IMR-90 (cell line): ENCODE results near the gene CDIP1. TPM values are rescaled to one million over a fixed set of nuclear protein-coding genes. Genes with fewer than 3 reads are reported as not detected.

Source experiments
- ATAC-seq: fragments of 200-7000 bp; cut with Tn5 transposase; 2 replicates; pipeline ENCODE4 v1.9.1; 2020; ENCODE audit warnings: low read depth, mild to moderate bottlenecking, moderate library complexity
- BruUV-seq: library from RNA; stranded (reverse); fragments of 400-500 nt; replicated peaks from 2 replicates; lab custom pipeline; 2021; lab: Mats Ljungman, UMichigan
- CTCF ChIA-PET: fragments of 300-600 bp; formaldehyde crosslinking; extraction: SDS; loops from one replicate; lab custom pipeline; 2021; ENCODE audit warnings: antibody characterized with exemption; lab: Yijun Ruan, JAX
- POLR2A ChIA-PET: fragments of 300-600 bp; sonication (Branson Sonifier 250); formaldehyde crosslinking; loops from one replicate; lab custom pipeline; 2022; ENCODE audit warnings: antibody characterized with exemption; ENCODE audit not compliant: unreplicated experiment; lab: Charles Lee
- DNase-seq: peaks from one replicate; pipeline ENCODE4 v3.0.0; 2013
- H2AFZ ChIP-seq: replicated peaks from 2 replicates; pipeline ENCODE3; 2013; ENCODE audit warnings: low read length, mild to moderate bottlenecking; ENCODE audit not compliant: poor library complexity
- H2AK5ac ChIP-seq: 2 replicates; pipeline ENCODE4 v1.6.1; 2013; ENCODE audit warnings: low read depth, low read length, inconsistent platforms
- H2AK9ac ChIP-seq: replicated peaks from 2 replicates; pipeline ENCODE3; 2013; ENCODE audit warnings: mild to moderate bottlenecking, low read depth, low read length, moderate library complexity; ENCODE audit not compliant: poor library complexity
- H2BK120ac ChIP-seq: 2 replicates; pipeline ENCODE4 v1.6.1; 2013; ENCODE audit warnings: low read depth, low read length, inconsistent platforms
- H2BK15ac ChIP-seq: 3 replicates; pipeline ENCODE4 v1.6.1; 2013; ENCODE audit warnings: low read depth, low read length, inconsistent platforms
- H2BK20ac ChIP-seq: 2 replicates; pipeline ENCODE4 v1.6.1; 2013; ENCODE audit warnings: low read depth, mild to moderate bottlenecking, inconsistent platforms, low read length, moderate library complexity
- H2BK5ac ChIP-seq: 2 replicates; pipeline ENCODE4 v1.6.1; 2013; ENCODE audit warnings: mild to moderate bottlenecking, low read depth, low read length, inconsistent platforms; ENCODE audit not compliant: poor library complexity, severe bottlenecking
- H3K14ac ChIP-seq: replicated peaks from 2 replicates; pipeline ENCODE4 v1.6.1; 2013; ENCODE audit warnings: low read depth, low read length, inconsistent platforms
- H3K18ac ChIP-seq: 2 replicates; pipeline ENCODE4 v1.6.1; 2013; ENCODE audit warnings: low read depth, low read length, control low read depth
- H3K23ac ChIP-seq: 2 replicates; pipeline ENCODE4 v1.6.1; 2013; ENCODE audit warnings: low read depth, low read length, inconsistent platforms
- H3K27ac ChIP-seq: 2 replicates; pipeline ENCODE4 v1.5.1; 2013; ENCODE audit warnings: mild to moderate bottlenecking, control low read depth, low read length; ENCODE audit not compliant: insufficient read depth
- H3K27me3 ChIP-seq: 2 replicates; pipeline ENCODE4 v1.6.1; 2013; ENCODE audit warnings: low read length; ENCODE audit not compliant: control insufficient read depth, insufficient read depth
- H3K36me3 ChIP-seq: 2 replicates; pipeline ENCODE4 v1.6.1; 2013; ENCODE audit warnings: low read length, mixed read lengths; ENCODE audit not compliant: control insufficient read depth, insufficient read depth
- H3K4ac ChIP-seq: 2 replicates; pipeline ENCODE4 v1.6.1; 2013; ENCODE audit warnings: low read depth, low read length, inconsistent platforms
- H3K4me1 ChIP-seq: 2 replicates; pipeline ENCODE4 v1.6.1; 2013; ENCODE audit warnings: low read length, mixed read lengths; ENCODE audit not compliant: control insufficient read depth, insufficient read depth
- H3K4me2 ChIP-seq: 2 replicates; pipeline ENCODE4 v1.6.1; 2013; ENCODE audit warnings: low read depth, mild to moderate bottlenecking, control low read depth, low read length, moderate library complexity
- H3K4me3 ChIP-seq: 2 replicates; pipeline ENCODE4 v1.5.1; 2013; ENCODE audit warnings: low read depth, mild to moderate bottlenecking, control low read depth, low read length, moderate library complexity; ENCODE audit not compliant: insufficient read depth
- H3K56ac ChIP-seq: 2 replicates; pipeline ENCODE4 v1.6.1; 2013; ENCODE audit warnings: low read length, inconsistent platforms; ENCODE audit not compliant: insufficient read depth; ENCODE audit errors: extremely low read depth
- H3K79me1 ChIP-seq, 2 experiments: 2 replicates each; pipeline ENCODE4 v1.6.1; 2013; ENCODE audit warnings: low read length in 2 of 2, inconsistent platforms in 1 of 2, low read depth in 1 of 2
- H3K9ac ChIP-seq: 2 replicates; pipeline ENCODE4 v1.6.1; 2013; ENCODE audit warnings: low read depth, low read length, control low read depth
- H3K9me1 ChIP-seq: 2 replicates; pipeline ENCODE4 v1.6.1; 2013; ENCODE audit warnings: low read length, inconsistent platforms; ENCODE audit not compliant: insufficient read depth
- H3K9me3 ChIP-seq: 2 replicates; pipeline ENCODE4 v1.6.1; 2013; ENCODE audit warnings: low read length; ENCODE audit not compliant: control insufficient read depth, insufficient read depth
- H4K20me1 ChIP-seq: 2 replicates; pipeline ENCODE4 v1.6.1; 2013; ENCODE audit warnings: low read length, inconsistent platforms; ENCODE audit not compliant: insufficient read depth
- H4K5ac ChIP-seq: 2 replicates; pipeline ENCODE4 v1.6.1; 2013; ENCODE audit warnings: mild to moderate bottlenecking, low read depth, low read length, control low read depth
- H4K8ac ChIP-seq, 2 experiments: 2 replicates each; pipeline ENCODE4 v1.6.1; 2013; ENCODE audit warnings: low read depth in 2 of 2, low read length in 2 of 2, control low read depth in 1 of 2, inconsistent platforms in 1 of 2
- H4K91ac ChIP-seq: 2 replicates; pipeline ENCODE4 v1.6.1; 2013; ENCODE audit warnings: low read depth, low read length, inconsistent platforms; ENCODE audit not compliant: insufficient read depth
- BHLHE40 ChIP-seq: fragments of 150-350 bp; IDR thresholded peaks from 2 replicates; pipeline ENCODE4 v1.6.1; 2016; ENCODE audit warnings: mild to moderate bottlenecking, low read depth, low read length
- FOS ChIP-seq: fragments of 150-350 bp; IDR thresholded peaks from 2 replicates; pipeline ENCODE4 v1.6.1; 2016; ENCODE audit warnings: low read depth, low read length
- MXI1 ChIP-seq: IDR thresholded peaks from 2 replicates; pipeline ENCODE4 v1.6.1; 2012; ENCODE audit warnings: low read depth, mild to moderate bottlenecking, low read length, moderate library complexity, borderline replicate concordance
- NFE2L2 ChIP-seq: fragments of 150-350 bp; IDR thresholded peaks from 2 replicates; pipeline ENCODE4 v1.6.1; 2016; ENCODE audit warnings: low read depth, mild to moderate bottlenecking, low read length
- RAD21 ChIP-seq: IDR thresholded peaks from 2 replicates; pipeline ENCODE4 v1.6.1; 2012; ENCODE audit warnings: low read length, improper control_type of control experiment
- RFX5 ChIP-seq: IDR thresholded peaks from 2 replicates; pipeline ENCODE4 v1.8.0; 2012; ENCODE audit warnings: low read depth, mild to moderate bottlenecking, low read length, moderate library complexity
- SMC3 ChIP-seq: fragments of 150-350 bp; IDR thresholded peaks from 2 replicates; pipeline ENCODE4 v1.6.1; 2016; ENCODE audit warnings: low read depth, mild to moderate bottlenecking, antibody characterized with exemption, low read length, moderate library complexity
- WGBS, 2 experiments: methylation state at CpG; one replicate each; pipeline versions ENCODE4 v1.1.5 to v1.1.7; 2013; ENCODE audit warnings: missing lambda C conversion rate in 2 of 2; ENCODE audit not compliant: insufficient read length in 1 of 2; ENCODE audit errors: extremely low coverage in 2 of 2; 5-methylcytosine and 5-hydroxymethylcytosine counted together
- dilution Hi-C: fragments of 300-500 bp; cut with HindIII; formaldehyde crosslinking; loops from one replicate; pipeline ENCODE4 v1.14.3; 2018; ENCODE audit warnings: low sequenced_read_pairs; ENCODE audit not compliant: unreplicated experiment
- in situ Hi-C: fragments of 300-500 bp; cut with MboI; formaldehyde crosslinking; loops from 3 replicates; pipeline ENCODE4 v1.14.3; 2019; ENCODE audit warnings: low sequenced_read_pairs, inconsistent platforms, mixed read lengths
- intact Hi-C: fragments of 100-400 bp; cut with micrococcal nuclease; formaldehyde crosslinking; loops from 2 replicates; pipeline ENCODE4 v1.10.0; 2022
- polyA plus RNA-seq, 3 experiments: library from polyadenylated mRNA; depleted of rRNA; stranded (reverse); fragments of >200 nt; gene quantifications; 2 replicates each; pipeline ENCODE4 v1.2.3, GENCODE V29; 2012; ENCODE audit warnings: low replicate concordance in 1 of 3
- total RNA-seq: library from RNA; depleted of rRNA; stranded (reverse); fragments of >200 nt; gene quantifications from 2 replicates; pipeline ENCODE4 v1.2.3, GENCODE V29; 2012

Gene CDIP1
- total and polyA plus RNA-seq, 2 of the 4 experiments (the other 2 are of a cell fraction) = 4.8 to 14.6 TPM

- no peaks in the 10 kb centered on the region for H3K27me3 ChIP-seq
- no peak for ATAC-seq
- TF ChIP-seq NFE2L2 (no peak), RFX5 (no peak), MXI1 (no peak), BHLHE40 (no peak), FOS (no peak), SMC3 (no peak), RAD21 (no peak)
- peaks cover 7 to 37% of the 10 kb centered on the region in 2 experiments for H3K79me1 ChIP-seq
- H2AK9ac ChIP-seq = no peak overlapping the region
- no peak overlapping the region for H4K5ac ChIP-seq
- CTCF ChIA-PET = no interaction called here
- H3K9me3 ChIP-seq = no peaks in the 10 kb centered on the region
- no peak overlapping the region for H4K8ac ChIP-seq
- H4K20me1 ChIP-seq = peaks cover 7% of the 10 kb centered on the region
- H3K18ac ChIP-seq = no peak overlapping the region
- H3K4ac ChIP-seq = no peak overlapping the region
- H2BK15ac ChIP-seq = no peak overlapping the region
- POLR2A ChIA-PET = no interaction called here
- no peak overlapping the region for H3K14ac ChIP-seq
- H3K4me2 ChIP-seq = no peak overlapping the region
- 89% methylated on average over 6 of the region's 14 CpGs; no CpG with 5 or more reads in 1 of the 2 experiments for WGBS, 2 experiments
- H2BK20ac ChIP-seq = no peak overlapping the region
- H4K91ac ChIP-seq = no peak overlapping the region
- no peak overlapping the region for H3K27ac ChIP-seq
- no peak overlapping the region for H3K4me3 ChIP-seq
- peaks cover 65% of the 10 kb centered on the region for H3K36me3 ChIP-seq
- no peak overlapping the region for H2BK5ac ChIP-seq
- no peak for DNase-seq
- H3K4me1 ChIP-seq = no peaks in the 10 kb centered on the region
- H2BK120ac ChIP-seq = no peak overlapping the region
- no peaks in the 10 kb centered on the region for H3K9me1 ChIP-seq
- BruUV-seq = no TSS peak
- no peak overlapping the region for H3K56ac ChIP-seq
- H2AFZ ChIP-seq = no peak overlapping the region
- no peak overlapping the region for H3K23ac ChIP-seq
- no peak overlapping the region for H3K9ac ChIP-seq
- in situ Hi-C loops (loop anchor here (5.0 to 25.0 kb wide), 2 partner anchors 36 to 451 kb away; partner anchors contain the start of gene SEC14L5), intact Hi-C loops (loop anchor here (10.0 kb wide), 1 partner anchor 444 kb away; the partner anchor contains the start of gene SEC14L5), dilution Hi-C loops (no loop called here)
- no peak overlapping the region for H2AK5ac ChIP-seq
Measured at GRCh38 chr16:4510747-4511426, 27.7 kb downstream of the CDIP1 start.
